HG03558 (cell line): ENCODE measurements around the gene CNOT4.
"Not testable (repeated sequence)": the region's sequence is repeated elsewhere in the genome, so short reads cannot be mapped to it uniquely, and the experiment has no call there.

Source experiments
- ATAC-seq: cut with Tn5 transposase; IDR thresholded peaks from one replicate; pipeline ENCODE4 v1.9.1; 2021; ENCODE audit warnings: moderate number of reproducible peaks; ENCODE audit not compliant: unreplicated experiment; ENCODE audit errors: extremely low read depth

CNOT4 gene

GRCh38 chr7:135514856-135515255 is 5.0 kb upstream of the CNOT4 start:
- ATAC-seq: no peak

DNA sequence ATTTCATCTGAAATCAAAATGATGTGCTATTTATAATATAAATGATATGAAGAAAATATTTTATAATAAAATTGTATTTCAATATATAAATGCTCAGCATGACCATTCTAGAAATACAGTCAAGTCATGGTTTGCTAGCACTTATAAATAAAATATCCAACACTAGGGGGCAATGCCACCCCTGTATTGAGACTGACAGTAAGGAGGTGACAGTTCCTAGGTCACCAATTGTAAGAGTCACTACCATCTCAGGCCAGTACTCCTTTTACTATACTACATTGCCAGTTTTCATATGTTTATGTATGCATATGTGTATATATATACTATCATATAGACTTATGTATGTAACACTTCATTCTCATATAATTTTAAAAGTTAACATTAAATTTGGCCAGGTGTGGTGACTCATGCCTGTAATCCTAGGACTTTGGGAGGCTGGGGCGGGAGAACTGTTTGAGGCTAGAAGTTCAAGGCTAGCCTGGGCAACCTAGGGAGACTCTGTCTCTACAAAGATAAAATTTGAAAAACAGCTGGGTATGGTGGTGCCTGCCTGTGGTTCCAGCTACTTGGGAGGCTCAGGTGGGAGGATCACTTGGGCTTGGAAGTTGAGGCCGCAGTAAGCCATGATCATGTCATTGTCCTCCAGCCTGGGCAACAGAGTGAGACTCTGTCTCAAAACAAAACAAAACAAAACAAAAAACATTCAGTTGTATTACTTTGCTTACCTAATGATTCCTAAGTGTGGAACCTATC is 2.4 kb upstream of the CNOT4 start:
- peak; percentile 36 for ATAC-seq

DNA sequence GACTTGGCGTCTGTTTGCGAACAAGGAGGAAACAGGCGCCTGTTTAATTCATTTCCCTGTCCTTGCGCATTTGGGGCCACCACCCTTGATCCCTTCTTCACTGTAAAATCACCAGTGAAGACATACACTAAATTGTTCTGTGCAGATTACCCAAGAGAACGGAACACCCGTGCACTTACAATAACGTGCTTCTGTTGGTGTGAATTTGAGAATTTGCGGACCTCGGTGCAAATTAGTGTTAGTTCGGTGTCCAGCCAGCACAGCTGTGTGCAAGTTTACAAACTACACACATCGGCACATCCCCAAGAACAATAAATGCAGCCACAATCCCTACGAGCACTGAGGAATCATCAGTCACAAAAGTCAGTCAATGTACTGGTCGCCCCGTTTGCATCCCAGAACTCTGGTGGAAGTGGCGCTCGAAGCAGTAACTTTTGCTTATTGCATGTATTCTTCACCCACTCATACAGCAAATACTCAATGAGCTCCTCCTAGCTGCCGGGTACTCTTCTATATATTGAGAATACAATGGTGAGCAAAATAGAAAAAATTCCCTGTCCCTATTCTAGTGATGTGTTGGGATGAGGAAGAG is 786 bp upstream of the CNOT4 start:
- no peak for ATAC-seq

GRCh38 chr7:135509589-135509838 is 388 bp downstream of the CNOT4 start:
- ATAC-seq: no peak

DNA sequence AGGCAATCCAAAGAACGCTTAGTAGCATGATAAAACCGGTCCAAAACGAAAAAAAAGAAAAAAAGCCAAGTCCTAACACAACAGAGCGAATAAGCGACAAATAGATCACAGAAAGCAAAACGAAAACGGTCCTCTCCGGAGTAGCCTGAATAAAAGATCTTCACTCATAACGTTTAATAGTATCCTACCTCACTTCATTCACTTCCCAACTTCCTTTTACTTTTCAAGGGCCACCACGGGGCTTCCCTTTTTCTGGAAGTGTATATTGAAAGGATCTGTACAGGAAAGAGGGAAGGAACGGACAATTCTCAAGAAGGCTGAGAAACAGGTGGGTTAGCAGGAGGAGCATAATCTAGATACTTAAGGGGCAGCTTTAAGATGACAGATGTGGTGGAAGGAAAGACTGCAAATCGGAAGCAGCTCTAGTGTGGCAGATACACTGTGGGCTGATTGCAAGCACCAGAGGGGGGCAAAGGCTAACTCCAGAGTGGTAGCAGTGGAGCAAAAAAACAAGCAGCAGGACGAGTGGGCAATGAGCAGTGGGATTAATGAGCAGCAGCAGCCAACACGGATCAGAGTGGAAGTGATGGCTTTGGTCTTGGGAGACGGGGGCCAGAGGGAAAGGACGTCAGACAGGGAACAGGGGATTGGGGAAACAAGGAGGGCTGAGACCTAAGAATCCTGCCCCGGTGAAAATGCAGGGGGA is 866 bp downstream of the CNOT4 start:
- no peak for ATAC-seq

DNA sequence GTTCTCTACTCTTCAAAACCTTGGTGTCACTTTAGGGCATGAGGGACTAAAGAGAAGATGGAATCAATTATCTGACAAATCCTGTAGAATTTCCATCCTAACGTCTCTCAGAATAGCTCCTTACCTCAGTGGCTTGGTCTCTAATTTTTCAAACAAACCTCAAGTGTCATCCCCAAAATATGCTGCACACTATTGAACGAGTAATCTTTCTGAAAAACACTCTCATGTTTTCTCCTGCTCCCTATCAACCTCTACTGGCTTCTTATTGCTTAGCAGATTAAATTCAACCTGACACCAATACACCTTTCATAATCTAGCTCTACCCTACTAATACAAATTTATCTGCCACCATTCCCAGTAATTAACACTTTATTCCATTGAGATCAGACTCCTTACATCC is 8.5 kb downstream of the CNOT4 start:
- ATAC-seq: no peak

- ATAC-seq: no peak
These were observed 10.1 kb downstream of the CNOT4 start for GRCh38 chr7:135499818-135500217.

- not testable (repeated sequence) for ATAC-seq
These were observed 12.7 kb downstream of the CNOT4 start for GRCh38 chr7:135497161-135497560.

GRCh38 chr7:135493362-135493761 is 16.5 kb downstream of the CNOT4 start:
- no peak for ATAC-seq

DNA sequence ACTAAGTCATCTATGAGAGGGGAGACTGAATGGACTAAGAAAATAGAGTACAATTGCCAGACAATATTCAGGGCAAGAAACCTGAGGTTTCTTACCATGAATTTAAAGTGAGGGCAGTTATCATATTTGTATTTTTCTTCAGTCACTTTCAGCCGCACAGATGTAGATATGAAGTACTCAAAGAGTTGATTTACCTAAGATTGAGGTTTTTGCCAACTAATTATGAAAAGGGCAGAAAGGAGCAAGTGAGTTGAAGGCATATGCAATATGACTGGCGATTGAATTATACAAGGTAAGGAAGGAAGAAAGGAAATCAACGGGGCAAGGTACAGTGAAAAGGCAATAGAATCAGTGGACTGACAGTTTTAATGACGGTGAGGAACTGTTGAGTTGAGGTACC is 17.8 kb downstream of the CNOT4 start:
- no peak for ATAC-seq

DNA sequence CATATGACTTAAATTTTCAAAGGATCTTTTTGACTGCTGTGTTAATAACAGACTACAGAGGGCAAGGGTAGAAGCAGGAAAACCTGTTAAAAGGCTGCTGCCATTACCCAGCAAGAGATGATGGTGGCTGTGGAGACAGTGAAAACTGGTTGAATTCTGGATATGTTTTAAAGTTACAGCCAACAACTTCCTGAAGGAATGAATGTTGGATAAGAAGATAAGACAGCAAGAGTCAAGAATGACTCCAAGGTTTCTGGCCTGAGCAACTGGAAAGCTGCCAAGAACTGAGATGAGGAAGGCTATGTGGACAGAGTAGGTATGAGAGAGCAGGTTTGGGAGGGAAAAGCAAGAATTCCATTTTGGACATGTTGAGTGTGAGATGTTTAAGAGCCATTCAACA is 19.1 kb downstream of the CNOT4 start:
- ATAC-seq: no peak

- ATAC-seq: no peak
These were observed 20.1 kb downstream of the CNOT4 start for GRCh38 chr7:135489791-135490190.

DNA sequence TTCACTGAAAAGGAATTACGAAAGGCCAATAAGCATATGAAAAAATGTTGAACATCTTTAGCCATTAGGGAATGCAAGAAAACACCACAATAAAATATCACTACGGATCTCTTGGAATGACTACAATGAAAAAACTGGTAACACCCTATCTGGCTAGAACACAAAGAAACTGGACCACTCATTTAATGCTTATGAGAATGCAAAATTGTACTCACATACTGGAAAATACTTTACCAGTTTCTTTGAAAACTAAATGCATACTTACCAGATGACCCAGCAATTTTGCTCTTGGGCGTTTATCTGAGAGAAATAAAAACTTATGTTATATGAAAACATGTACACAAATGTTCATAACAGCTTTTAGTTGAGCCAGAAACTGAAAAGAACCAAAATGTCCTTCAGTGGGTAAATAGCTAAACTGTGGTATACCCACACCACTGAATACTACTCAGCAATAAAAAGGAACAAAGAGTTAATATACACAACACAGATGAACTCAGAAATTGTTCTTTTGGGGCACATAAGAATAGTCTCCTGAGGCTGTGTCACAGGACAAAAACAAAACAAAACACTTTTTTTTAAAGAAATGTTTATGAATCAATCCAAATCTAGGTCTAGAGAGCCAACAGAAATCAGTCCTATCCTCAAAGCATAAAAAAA is 23.5 kb downstream of the CNOT4 start:
- ATAC-seq: no peak

- no peak for ATAC-seq
These were observed 28.3 kb downstream of the CNOT4 start for GRCh38 chr7:135481598-135481979.

DNA sequence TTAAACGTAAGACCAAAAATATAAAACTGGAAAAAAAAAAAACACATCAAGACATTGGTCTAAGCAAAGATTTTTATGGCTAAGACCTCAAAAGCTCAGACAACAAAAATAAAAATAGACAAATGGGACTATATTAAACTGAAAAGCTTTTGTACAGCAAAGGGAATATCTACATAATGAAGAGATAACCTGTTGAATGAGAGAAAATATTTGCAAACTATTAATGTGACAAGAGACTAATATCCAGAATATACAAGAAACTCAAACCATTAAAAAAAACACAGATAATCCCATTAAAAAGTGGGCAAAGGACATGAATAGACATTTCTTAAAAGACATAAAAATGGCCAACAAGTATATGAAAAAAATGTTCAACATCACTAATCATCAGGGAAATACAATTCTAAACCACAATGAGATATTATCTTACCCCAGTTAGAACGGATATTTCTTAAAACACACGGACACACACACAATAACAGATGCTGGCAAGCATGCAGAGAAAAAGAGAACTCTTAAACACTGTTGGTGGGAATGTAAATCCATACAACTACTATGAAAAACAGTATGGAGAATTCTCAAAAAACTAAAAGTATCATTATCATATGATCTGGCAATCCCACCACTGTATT is 28.8 kb downstream of the CNOT4 start:
- ATAC-seq: no peak

DNA sequence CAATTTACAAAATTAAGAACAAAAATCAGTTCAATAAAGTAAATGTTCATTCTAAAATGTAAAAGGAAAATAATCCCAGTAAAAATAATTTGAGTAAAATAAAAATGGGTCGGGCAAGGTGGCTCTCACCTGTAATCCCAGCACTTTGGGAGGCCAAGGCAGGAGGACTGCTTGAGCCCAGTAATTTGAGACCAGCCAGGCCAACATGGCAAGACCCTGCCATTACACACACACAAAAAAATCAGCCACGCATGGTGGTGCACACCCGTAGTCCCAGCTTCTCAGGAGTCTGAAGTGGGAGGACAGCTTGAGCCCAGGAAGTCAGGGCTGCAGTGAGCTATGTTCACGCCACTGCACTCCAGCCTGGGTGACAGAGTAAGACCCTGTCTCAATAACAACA is 34.4 kb downstream of the CNOT4 start:
- no peak for ATAC-seq

GRCh38 chr7:135469705-135470104 is 40.2 kb downstream of the CNOT4 start:
- not testable (repeated sequence) for ATAC-seq

DNA sequence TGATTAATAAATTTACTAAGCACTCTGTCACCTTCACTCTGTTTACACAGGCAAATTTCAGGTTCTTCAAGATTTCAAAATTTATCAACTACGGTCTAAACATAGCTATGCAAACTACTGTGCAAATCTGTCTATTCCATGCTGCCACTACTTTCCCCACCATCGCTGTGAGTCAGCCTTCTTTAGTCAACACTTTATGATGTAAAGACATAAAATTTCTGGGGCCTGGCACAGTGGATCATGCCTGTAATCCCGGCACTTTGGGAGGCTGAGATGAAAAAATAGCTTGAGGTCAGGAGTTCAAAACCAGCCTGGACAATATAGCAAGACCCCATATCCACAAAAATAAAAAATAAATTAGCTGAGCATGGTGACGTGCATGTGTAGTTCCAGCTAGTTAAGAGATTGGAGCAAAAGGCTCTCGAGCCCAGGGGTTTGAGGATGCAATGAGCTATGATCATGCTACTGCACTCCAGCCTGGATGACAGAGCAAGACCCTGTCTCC is 42.6 kb downstream of the CNOT4 start:
- ATAC-seq: peak; percentile 41

DNA sequence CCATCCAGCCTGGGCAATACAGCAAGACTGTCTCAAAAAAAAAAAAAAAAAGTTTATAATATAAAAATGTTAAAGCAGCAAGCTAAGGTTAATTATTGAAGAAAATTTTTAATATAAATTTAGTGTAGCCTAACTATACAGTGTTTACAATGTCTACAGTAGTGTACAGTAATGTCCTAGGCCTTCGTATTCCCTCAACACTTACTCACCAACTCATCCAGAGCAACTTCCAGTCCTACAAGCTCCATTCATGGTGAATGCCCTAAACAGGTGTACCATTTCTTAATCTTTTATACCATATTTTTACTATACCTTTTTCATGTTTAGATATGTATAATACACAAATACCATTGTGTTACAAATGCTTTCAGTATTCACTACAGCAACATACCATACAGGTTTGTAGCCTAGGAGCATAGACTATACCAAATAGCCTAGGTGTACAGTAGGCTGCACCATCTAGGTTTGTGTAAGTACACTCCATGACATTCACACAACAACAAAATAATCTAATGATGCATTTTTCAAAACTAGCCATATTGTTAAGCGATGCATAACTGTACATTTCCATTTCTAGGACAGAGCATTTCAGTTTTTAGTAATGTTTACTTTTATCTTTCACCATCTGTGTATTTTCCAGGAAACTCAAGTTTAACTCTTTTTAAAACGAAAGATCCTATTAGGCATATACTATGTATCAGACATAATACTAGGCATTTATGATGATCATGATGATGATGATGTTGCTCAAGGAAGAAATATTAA is 43.3 kb downstream of the CNOT4 start:
- no peak for ATAC-seq

DNA sequence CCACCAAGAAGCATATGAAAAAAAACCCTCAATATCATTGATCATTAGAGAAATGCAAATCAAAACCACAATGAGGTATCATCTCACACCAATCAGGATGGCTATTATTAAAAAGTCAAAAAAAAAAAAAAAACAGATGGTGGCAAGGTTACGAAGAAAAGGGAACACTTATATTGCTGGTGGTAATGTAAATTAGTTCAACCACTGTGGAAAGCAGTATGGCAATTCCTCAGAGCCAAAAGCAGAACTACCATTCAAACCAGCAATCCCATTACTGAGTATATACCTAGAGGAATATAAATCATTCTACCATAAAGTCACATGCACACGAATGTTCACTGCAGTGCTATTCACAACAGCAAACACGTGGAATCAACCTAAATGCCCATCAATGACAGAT is 46.0 kb downstream of the CNOT4 start:
- ATAC-seq: no peak
